Measurements from ENCODE around the gene CLCN2. TPM values are rescaled to one million over a fixed set of nuclear protein-coding genes. Genes with fewer than 3 reads are reported as not detected.

CLCN2 gene
- total RNA-seq, 4 donors from 2014 or later = 0.77 to 20.8 (median 7.3) TPM

DNA sequence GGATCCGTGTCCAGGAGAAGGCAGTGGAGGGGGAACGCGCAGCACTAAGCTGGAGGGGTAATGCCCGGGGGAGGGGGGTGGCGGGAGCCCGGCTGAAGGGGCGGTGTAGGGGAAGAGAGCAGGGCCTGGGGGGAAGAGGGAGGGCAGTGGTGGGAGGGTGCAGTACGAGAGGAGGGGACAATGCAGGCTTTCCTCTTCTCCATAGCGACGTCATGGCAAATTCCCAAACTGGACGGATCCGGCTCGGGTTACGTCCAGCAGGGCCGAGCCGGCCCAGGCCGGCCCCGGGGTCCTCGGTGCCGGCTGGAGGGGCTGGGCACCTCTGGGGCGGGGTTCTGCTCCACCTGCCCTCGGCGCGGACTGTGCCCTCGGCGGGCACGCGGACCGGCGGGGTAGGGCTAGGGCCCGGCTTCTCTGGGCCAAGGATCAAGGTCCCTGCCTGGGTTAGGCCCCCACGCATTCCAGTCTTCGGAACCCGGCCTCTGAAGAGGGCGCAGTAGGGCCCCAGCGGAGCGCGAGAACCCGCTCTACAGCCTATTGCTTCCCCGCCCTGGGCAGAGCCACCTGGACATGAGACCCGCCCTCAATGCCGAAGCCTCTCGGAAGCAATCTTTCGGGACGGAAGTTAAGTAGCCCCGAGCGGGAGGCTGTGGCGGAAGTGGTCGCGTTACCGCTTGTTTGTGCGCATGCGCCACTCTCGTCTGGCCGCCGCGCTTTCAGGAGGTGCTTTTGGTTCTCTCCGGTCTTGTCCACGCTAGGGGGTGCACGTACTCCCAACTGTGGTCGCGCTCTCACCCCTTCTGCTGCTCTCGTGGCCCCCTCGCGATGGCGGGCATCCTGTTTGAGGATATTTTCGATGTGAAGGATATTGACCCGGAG is 1.5 kb upstream of the CLCN2 start:
- H3K4me3 ChIP-seq = peak overlapping the region; percentile 76 to 95
- no peaks in the 10 kb centered on the region for H3K27me3 ChIP-seq
- H3K4me1 ChIP-seq = peaks cover 7 to 23% of the 10 kb centered on the region in 2 donors
- no peaks in the 10 kb centered on the region for H3K36me3 ChIP-seq
- peak overlapping the region; percentile 92 to 100 for H3K27ac ChIP-seq
- H3K9me3 ChIP-seq = no peaks in the 10 kb centered on the region
- DNase-seq = peak; percentile 96 to 97
- TF ChIP-seq, protein P1, sequence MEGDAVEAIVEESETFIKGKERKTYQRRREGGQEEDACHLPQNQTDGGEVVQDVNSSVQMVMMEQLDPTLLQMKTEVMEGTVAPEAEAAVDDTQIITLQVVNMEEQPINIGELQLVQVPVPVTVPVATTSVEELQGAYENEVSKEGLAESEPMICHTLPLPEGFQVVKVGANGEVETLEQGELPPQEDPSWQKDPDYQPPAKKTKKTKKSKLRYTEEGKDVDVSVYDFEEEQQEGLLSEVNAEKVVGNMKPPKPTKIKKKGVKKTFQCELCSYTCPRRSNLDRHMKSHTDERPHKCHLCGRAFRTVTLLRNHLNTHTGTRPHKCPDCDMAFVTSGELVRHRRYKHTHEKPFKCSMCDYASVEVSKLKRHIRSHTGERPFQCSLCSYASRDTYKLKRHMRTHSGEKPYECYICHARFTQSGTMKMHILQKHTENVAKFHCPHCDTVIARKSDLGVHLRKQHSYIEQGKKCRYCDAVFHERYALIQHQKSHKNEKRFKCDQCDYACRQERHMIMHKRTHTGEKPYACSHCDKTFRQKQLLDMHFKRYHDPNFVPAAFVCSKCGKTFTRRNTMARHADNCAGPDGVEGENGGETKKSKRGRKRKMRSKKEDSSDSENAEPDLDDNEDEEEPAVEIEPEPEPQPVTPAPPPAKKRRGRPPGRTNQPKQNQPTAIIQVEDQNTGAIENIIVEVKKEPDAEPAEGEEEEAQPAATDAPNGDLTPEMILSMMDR (IDR thresholded peaks at IDR 0.05) = peak; percentile 62 to 69 (median 64)
- peak; percentile 80 to 82 for TF ChIP-seq POLR2A (IDR thresholded peaks at IDR 0.05)
- intact Hi-C loops (cut with DNase I; ENCODE audit: low total_unique reads) = no loop called here

DNA sequence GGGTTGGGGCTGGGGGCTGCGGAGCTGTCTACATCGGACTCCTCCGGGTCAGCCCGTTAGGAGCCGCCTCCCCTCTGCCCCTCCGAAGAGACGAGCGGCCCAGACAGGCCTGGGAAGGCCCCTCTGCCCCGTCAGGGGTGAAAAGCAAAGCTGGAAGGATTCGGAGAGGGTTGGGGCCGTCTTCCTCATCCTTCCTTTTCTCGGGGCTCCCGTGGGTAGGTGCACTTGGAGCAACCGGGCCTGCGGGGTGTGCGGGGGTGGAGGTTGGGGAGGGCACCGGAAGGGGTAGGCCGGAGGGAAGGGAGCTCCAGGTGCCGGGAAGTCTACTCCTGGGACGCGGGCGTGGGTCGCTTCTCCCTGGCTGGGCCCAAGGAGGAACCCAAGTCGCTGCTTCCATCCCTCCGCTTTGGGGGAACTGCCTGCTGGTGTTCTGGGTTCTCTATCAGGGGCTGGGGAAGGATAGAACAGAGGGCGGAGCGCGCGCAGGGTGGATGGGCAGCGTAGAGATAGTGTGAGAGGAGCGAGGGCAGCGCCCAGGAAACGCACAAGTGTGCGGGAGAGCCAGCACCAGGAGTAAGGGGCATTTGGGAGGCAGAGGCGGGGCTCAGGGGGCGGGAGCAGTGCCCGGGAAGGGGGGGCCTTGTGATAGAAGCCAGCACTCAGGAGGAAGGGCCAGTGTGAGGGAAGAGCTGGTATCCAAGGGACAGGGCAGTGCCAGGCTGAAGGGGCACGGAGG is 695 bp upstream of the CLCN2 start:
- no peak for DNase-seq
- H3K4me1 ChIP-seq = peaks cover 7 to 23% of the 10 kb centered on the region in 2 donors
- peak overlapping the region; percentile 76 to 95 for H3K4me3 ChIP-seq
- H3K36me3 ChIP-seq = no peaks in the 10 kb centered on the region
- no peaks in the 10 kb centered on the region for H3K27me3 ChIP-seq
- H3K9me3 ChIP-seq = no peaks in the 10 kb centered on the region
- peak overlapping the region; percentile 92 to 100 for H3K27ac ChIP-seq
- intact Hi-C loops (cut with DNase I; ENCODE audit: low total_unique reads) = no loop called here
- no peak for TF ChIP-seq POLR2A (IDR thresholded peaks at IDR 0.05)
- TF ChIP-seq, protein P1 (IDR thresholded peaks at IDR 0.05) = no peak

DNA sequence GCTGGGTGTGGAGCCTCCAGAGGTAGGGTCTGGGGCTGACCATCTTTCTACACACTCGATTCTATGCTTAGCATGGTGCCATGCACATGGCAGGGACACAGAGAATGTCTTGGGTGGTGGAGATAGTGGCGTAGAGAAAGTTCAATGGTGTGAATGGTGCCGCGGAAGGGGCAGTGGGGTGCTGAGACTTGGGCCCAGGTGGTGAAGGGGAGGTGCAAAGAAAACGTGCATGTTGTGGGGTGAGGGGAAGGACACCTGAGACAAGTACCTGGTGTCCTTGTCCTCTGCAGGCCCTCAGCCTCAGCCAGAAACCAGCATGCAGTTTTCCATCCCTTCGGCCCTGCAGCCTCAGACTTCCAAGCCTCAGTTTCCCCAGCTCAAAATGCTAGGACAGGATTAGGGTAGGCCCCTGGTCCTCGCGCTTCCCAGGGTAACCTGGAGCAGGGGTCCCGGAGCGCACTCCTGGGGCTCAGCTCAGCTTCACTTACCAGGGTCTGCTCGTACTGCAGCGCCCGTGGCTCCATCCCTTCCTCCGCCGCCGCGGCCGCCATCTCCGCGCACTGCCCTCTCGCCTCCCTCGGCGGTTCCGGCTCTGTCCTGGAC is 375 bp downstream of the CLCN2 start:
- peak overlapping the region; percentile 76 to 95 for H3K4me3 ChIP-seq
- H3K36me3 ChIP-seq = no peaks in the 10 kb centered on the region
- no peak for TF ChIP-seq POLR2A (IDR thresholded peaks at IDR 0.05)
- TF ChIP-seq, protein P1 (IDR thresholded peaks at IDR 0.05) = no peak
- intact Hi-C loops (cut with DNase I; ENCODE audit: low total_unique reads) = no loop called here
- H3K27me3 ChIP-seq = no peaks in the 10 kb centered on the region
- H3K4me1 ChIP-seq = peaks cover 7 to 23% of the 10 kb centered on the region in 2 donors
- no peaks in the 10 kb centered on the region for H3K9me3 ChIP-seq
- no peak for DNase-seq
- H3K27ac ChIP-seq = peak overlapping the region; percentile 92 to 100

DNA sequence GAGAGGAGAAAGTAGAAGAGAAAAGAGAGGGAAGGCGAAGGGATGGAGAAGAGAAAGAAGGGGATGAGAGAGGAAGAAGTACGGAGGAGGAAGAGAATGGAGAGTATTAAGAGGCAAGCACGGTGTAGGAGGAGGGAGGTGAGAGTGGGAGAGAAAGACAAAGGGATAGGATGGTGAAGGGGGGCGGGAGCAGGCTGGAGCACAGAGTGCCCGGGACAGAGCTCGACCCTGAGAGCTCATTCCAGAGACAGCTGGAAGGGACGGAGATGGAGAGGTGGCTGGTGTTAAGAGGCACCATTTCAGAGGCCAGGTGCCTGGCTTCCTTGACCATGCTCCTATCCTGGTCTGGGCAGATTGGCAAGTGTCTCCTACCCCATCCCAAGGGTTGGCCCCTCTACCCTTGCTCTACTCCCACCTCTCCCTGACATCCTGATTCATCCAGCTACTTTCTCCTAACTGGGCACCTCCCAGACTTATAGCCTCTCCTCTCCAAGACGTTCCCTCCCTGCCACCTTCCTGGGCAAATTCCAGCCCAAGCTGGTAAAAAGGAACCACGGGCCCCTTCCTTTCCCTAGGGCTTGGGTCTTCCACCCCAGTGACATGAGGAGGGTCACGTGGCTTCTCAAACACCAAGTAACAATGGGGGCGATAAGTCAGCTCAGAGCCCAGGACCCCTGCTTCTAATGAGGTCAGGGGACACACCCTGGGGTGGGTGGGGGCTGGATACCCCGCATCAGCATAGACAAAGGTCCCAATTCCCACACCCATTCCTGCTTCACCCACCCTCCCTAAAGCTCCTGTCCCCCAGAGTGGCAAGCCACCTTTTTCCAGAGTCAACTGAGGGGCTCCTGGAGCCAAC is 1.1 kb downstream of the CLCN2 start:
- DNase-seq = no peak
- H3K4me3 ChIP-seq = peak overlapping the region; percentile 76 to 95
- no peaks in the 10 kb centered on the region for H3K9me3 ChIP-seq
- intact Hi-C loops (cut with DNase I; ENCODE audit: low total_unique reads) = no loop called here
- H3K36me3 ChIP-seq = no peaks in the 10 kb centered on the region
- peaks cover 7 to 23% of the 10 kb centered on the region in 2 donors for H3K4me1 ChIP-seq
- TF ChIP-seq, protein P1 (IDR thresholded peaks at IDR 0.05) = no peak
- no peak for TF ChIP-seq POLR2A (IDR thresholded peaks at IDR 0.05)
- H3K27ac ChIP-seq = peak overlapping the region in 1 of 2 donors; percentile 100
- H3K27me3 ChIP-seq = no peaks in the 10 kb centered on the region
